Measurements from ENCODE around the gene TSSC4.
A peak's percentile ranks its signal among the peaks of the same experiment; 100 is the strongest.

Gene TSSC4

DNA sequence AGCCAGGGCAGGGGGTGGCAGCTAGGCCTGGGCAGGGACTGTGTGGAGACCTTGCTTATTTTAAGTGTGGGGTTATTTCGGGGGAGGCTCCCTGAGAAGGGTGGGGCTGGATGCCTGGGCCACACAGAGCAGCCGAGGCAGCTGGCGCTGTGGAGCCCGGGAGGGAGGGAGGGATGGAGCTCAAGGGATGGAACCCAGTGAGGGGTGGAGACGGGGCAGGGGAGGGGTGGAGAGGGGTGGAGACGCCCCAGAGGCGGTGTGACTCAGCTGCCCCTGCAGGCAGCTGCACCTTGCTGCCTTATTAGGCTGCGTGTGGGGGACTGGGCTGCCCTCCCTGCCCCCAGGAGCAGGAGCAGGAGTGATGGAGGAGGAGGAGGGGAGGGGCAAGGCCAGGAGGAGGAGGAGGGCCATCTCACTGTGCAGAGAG is 9.8 kb upstream of the TSSC4 start:
- peaks cover 6% of the 10 kb centered on the region; the same call in 1 of the 2 replicates for H4K20me1 ChIP-seq (ENCODE audit: control insufficient read depth, insufficient read depth, low read depth, low read length)
- no peaks in the 10 kb centered on the region for H3K27me3 ChIP-seq (ENCODE audit: control insufficient read depth, low read length)
- H3K9me3 ChIP-seq (ENCODE audit: control insufficient read depth, insufficient read depth, low read length) = no peaks in the 10 kb centered on the region
- H3K27ac ChIP-seq (ENCODE audit: low read depth, low read length) = peak overlapping the region; percentile 100
- H3K9me2 ChIP-seq (replicated peaks; ENCODE audit: control insufficient read depth, low read length) = no peaks in the 10 kb centered on the region
- peak overlapping the region; percentile 89 for H3K4me2 ChIP-seq (ENCODE audit: low read length)
- peaks cover 100% of the 10 kb centered on the region for H3K4me1 ChIP-seq (ENCODE audit: control insufficient read depth, low read length)
- H3K36me3 ChIP-seq (ENCODE audit: control insufficient read depth, low read length) = peaks cover 94% of the 10 kb centered on the region
- peaks cover 38% of the 10 kb centered on the region for H3F3A ChIP-seq (ENCODE audit: control insufficient read depth, insufficient read depth)
- TF ChIP-seq, protein P1, sequence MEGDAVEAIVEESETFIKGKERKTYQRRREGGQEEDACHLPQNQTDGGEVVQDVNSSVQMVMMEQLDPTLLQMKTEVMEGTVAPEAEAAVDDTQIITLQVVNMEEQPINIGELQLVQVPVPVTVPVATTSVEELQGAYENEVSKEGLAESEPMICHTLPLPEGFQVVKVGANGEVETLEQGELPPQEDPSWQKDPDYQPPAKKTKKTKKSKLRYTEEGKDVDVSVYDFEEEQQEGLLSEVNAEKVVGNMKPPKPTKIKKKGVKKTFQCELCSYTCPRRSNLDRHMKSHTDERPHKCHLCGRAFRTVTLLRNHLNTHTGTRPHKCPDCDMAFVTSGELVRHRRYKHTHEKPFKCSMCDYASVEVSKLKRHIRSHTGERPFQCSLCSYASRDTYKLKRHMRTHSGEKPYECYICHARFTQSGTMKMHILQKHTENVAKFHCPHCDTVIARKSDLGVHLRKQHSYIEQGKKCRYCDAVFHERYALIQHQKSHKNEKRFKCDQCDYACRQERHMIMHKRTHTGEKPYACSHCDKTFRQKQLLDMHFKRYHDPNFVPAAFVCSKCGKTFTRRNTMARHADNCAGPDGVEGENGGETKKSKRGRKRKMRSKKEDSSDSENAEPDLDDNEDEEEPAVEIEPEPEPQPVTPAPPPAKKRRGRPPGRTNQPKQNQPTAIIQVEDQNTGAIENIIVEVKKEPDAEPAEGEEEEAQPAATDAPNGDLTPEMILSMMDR (IDR thresholded peaks at IDR 0.05; ENCODE audit: low read depth, low read length, poor library complexity, severe bottlenecking) = no peak
- TF ChIP-seq EZH2phosphoT487 (IDR thresholded peaks at IDR 0.05; ENCODE audit: borderline replicate concordance, low read length) = no peak
- H3K79me2 ChIP-seq (ENCODE audit: control insufficient read depth, low read length) = peaks cover 100% of the 10 kb centered on the region
- peak overlapping the region; percentile 87 for H3K4me3 ChIP-seq (ENCODE audit: low read length)

DNA sequence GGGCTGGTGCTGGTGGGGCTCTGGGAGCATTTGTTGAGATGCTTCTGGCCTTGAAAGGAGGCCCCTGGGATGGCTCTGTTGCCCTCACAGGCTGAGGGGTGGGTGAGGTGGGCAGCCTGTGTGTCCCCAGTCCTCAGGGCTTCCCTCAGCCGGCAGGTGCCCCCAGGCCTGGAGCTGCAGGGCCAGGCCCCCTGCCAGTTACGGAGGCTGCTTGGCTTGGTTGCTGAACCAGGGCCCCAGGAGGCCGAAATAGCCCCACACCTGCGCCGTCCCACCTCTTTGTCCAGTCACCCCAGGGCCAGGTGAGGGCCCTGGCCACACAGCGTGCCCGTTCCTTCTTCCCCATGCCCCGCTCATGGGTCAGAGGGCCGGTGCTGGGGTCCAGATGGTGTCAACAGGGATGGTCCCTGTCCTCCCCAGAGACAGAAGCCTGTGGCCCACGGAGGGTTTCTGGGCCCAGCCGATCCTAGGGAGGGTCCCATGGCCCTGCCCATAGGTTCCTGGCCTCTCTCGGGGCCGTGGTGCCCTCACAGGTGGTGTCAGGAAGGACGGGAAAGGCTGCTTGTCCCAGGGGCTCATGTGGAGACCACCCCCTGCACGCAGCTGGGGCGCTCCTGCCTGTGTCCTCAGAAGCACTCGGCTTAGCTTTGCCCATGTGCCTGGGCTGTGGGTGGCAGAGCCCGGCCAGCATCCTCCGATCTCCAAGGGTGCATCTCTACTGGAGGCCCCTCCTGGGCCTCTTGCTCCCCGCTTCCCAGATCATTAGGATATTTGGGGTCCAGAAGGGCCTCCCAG is 9.2 kb upstream of the TSSC4 start:
- Histone ChIP-seq H3K27ac (ENCODE audit: low read depth, low read length) (peak overlapping the region; percentile 100), H3K4me3 (ENCODE audit: low read length) (peak overlapping the region; percentile 87), H3K4me2 (ENCODE audit: low read length) (peak overlapping the region; percentile 89), H3F3A (ENCODE audit: control insufficient read depth, insufficient read depth) (peaks cover 33% of the 10 kb centered on the region), H3K27me3 (ENCODE audit: control insufficient read depth, low read length) (no peaks in the 10 kb centered on the region), H3K79me2 (ENCODE audit: control insufficient read depth, low read length) (peaks cover 96% of the 10 kb centered on the region), H3K4me1 (ENCODE audit: control insufficient read depth, low read length) (peaks cover 100% of the 10 kb centered on the region), H3K9me2 (replicated peaks; ENCODE audit: control insufficient read depth, low read length) (no peaks in the 10 kb centered on the region), H3K9me3 (ENCODE audit: control insufficient read depth, insufficient read depth, low read length) (no peaks in the 10 kb centered on the region), H4K20me1 (ENCODE audit: control insufficient read depth, insufficient read depth, low read depth, low read length) (peaks cover 6% of the 10 kb centered on the region; the same call in 1 of the 2 replicates), H3K36me3 (ENCODE audit: control insufficient read depth, low read length) (peaks cover 95% of the 10 kb centered on the region)
- TF ChIP-seq, protein P1 (IDR thresholded peaks at IDR 0.05; ENCODE audit: low read depth, low read length, poor library complexity, severe bottlenecking) = no peak
- TF ChIP-seq EZH2phosphoT487 (IDR thresholded peaks at IDR 0.05; ENCODE audit: borderline replicate concordance, low read length) = no peak

DNA sequence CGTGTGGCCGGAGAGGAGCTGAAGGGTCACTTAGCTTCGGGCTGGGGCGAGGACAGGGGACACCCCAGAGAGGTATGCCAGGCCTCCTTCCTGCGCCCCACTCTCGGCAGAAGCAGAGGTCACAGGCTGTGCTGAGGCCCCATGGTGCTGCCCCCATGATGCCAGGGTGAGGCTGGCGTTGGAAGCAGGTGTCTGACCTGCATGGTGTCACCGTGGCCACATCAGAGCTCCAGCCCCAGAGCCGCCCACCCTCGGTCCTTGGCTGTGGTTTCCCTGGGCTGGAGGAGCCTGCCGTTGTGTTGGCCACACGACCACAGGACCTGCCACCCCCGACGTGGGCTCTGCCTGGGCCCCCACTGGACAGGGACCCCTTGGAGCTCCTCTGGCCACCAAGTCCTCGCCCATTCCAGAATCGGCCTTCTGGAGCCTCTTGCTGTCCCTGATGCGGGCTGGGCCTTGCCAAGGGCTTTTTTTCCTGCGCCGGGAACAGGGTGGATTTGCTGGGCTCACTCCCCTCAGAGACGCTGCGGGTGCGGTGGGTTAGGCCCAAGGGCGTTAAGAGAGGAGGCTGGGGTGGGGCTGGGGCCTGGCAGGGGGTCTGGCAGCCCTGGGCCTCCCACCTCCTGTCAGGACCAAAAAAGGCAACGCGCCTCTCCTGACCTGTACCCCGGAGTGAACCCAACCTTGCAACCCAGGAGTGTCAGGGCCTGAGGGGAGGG is 8.2 kb upstream of the TSSC4 start:
- H4K20me1 ChIP-seq (ENCODE audit: control insufficient read depth, insufficient read depth, low read depth, low read length) = peaks cover 6% of the 10 kb centered on the region; the same call in 1 of the 2 replicates
- peaks cover 89% of the 10 kb centered on the region for H3K79me2 ChIP-seq (ENCODE audit: control insufficient read depth, low read length)

More for the DNA sequence above, 8.2 kb upstream of the TSSC4 start:
- Histone ChIP-seq H3K27me3 (ENCODE audit: control insufficient read depth, low read length) (no peaks in the 10 kb centered on the region), H3K9me2 (replicated peaks; ENCODE audit: control insufficient read depth, low read length) (no peaks in the 10 kb centered on the region), H3K4me3 (ENCODE audit: low read length) (peak overlapping the region; percentile 87), H3K27ac (ENCODE audit: low read depth, low read length) (peak overlapping the region; percentile 100), H3K4me2 (ENCODE audit: low read length) (peak overlapping the region; percentile 89), H3K9me3 (ENCODE audit: control insufficient read depth, insufficient read depth, low read length) (no peaks in the 10 kb centered on the region), H3K36me3 (ENCODE audit: control insufficient read depth, low read length) (peaks cover 94% of the 10 kb centered on the region), H3K4me1 (ENCODE audit: control insufficient read depth, low read length) (peaks cover 99% of the 10 kb centered on the region), H3F3A (ENCODE audit: control insufficient read depth, insufficient read depth) (peaks cover 30% of the 10 kb centered on the region)
- TF ChIP-seq EZH2phosphoT487 (IDR thresholded peaks at IDR 0.05; ENCODE audit: borderline replicate concordance, low read length) = no peak
- TF ChIP-seq, protein P1 (IDR thresholded peaks at IDR 0.05; ENCODE audit: low read depth, low read length, poor library complexity, severe bottlenecking) = no peak

Data from DOHH2 (cell line).